Neutrophil (primary cell): ENCODE data around the gene CNGA3.

Experiments
- H3K27ac ChIP-seq: fragments of 200-600 bp; sonication (generic); 2 replicates; pipeline ENCODE4 v1.5.1; 2016; ENCODE audit warnings: mild to moderate bottlenecking, moderate library complexity
- H3K27me3 ChIP-seq: fragments of 200-600 bp; sonication (generic); 2 replicates; pipeline ENCODE4 v1.6.0; 2016; ENCODE audit warnings: mild to moderate bottlenecking
- H3K36me3 ChIP-seq: fragments of 200-600 bp; sonication (generic); 2 replicates; pipeline ENCODE4 v1.5.1; 2017
- H3K4me1 ChIP-seq, 2 experiments: fragments of 200-600 bp in 1 of 2; sonication (generic) in 1 of 2; 1 replicate in 1 of 2; 2 replicates in 1 of 2; pipeline versions ENCODE4 v1.5.1 to v1.6.1; 2013 to 2016; ENCODE audit warnings: low read depth in 1 of 2, low read length in 1 of 2, mild to moderate bottlenecking in 1 of 2, moderate library complexity in 1 of 2; ENCODE audit not compliant: control insufficient read depth in 1 of 2, insufficient read depth in 1 of 2
- H3K4me3 ChIP-seq, 2 experiments: fragments of 200-600 bp in 1 of 2; sonication (generic) in 1 of 2; 1 replicate in 1 of 2; 2 replicates in 1 of 2; pipeline ENCODE4 v1.5.1; 2013 to 2016; ENCODE audit warnings: low read depth in 1 of 2, low read length in 1 of 2, mild to moderate bottlenecking in 1 of 2, moderate library complexity in 1 of 2
- H3K9me3 ChIP-seq: fragments of 200-600 bp; sonication (generic); 2 replicates; pipeline ENCODE4 v1.5.1; 2016
- CTCF ChIP-seq: fragments of 200-600 bp; sonication (generic); IDR thresholded peaks from 2 replicates; pipeline ENCODE4 v1.5.1; 2016; ENCODE audit warnings: antibody characterized with exemption

Gene CNGA3

GRCh38 chr2:98356729-98357128 lies 10.5 kb downstream of the CNGA3 start:
- no peak overlapping the region for H3K4me3 ChIP-seq
- no peak for TF ChIP-seq CTCF
- no peaks in the 10 kb centered on the region for H3K4me1 ChIP-seq
- peaks cover 73% of the 10 kb centered on the region for H3K27me3 ChIP-seq
- H3K36me3 ChIP-seq = no peaks in the 10 kb centered on the region
- H3K27ac ChIP-seq = no peak overlapping the region
- no peaks in the 10 kb centered on the region for H3K9me3 ChIP-seq

GRCh38 chr2:98357849-98358248 lies 11.6 kb downstream of the CNGA3 start:
- TF ChIP-seq CTCF = no peak
- no peaks in the 10 kb centered on the region for H3K9me3 ChIP-seq
- no peaks in the 10 kb centered on the region for H3K4me1 ChIP-seq
- H3K27me3 ChIP-seq = peaks cover 61% of the 10 kb centered on the region
- no peak overlapping the region for H3K27ac ChIP-seq
- no peak overlapping the region for H3K4me3 ChIP-seq
- no peaks in the 10 kb centered on the region for H3K36me3 ChIP-seq

GRCh38 chr2:98359986-98360385 lies 13.7 kb downstream of the CNGA3 start:
- Histone ChIP-seq H3K4me3 (no peak overlapping the region), H3K4me1 (no peaks in the 10 kb centered on the region), H3K9me3 (no peaks in the 10 kb centered on the region), H3K36me3 (no peaks in the 10 kb centered on the region), H3K27ac (no peak overlapping the region), H3K27me3 (peaks cover 40% of the 10 kb centered on the region)
- TF ChIP-seq CTCF = no peak

- Histone ChIP-seq H3K4me1 (no peaks in the 10 kb centered on the region), H3K27ac (no peak overlapping the region), H3K36me3 (no peaks in the 10 kb centered on the region), H3K4me3 (no peak overlapping the region), H3K27me3 (peaks cover 9% of the 10 kb centered on the region), H3K9me3 (peaks cover 6% of the 10 kb centered on the region)
- TF ChIP-seq CTCF = no peak
These were observed 21.5 kb downstream of the CNGA3 start for GRCh38 chr2:98367721-98368120.

DNA sequence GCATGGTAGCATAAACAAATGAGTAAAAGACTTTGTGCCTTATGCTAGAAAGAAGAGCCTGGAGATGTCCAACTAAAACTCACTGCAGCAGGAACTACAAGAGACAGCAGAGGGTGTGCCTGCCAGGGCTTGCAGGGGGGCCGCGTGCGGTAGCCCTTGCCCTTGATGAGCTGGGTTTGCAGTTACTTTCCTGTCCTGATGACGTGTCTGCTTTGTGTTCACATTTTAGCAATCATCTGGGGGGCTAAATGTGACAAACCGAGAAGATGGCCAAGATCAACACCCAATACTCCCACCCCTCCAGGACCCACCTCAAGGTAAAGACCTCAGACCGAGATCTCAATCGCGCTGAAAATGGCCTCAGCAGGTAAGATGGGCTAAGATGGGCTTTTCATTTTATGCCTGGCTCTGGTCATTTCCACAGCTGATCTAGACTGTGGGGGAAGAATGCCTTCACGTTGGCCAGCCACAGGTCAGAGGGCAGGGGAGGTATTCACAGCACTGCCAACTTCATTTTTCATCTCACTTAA lies 23.5 kb downstream of the CNGA3 start:
- H3K4me1 ChIP-seq = no peaks in the 10 kb centered on the region
- no peaks in the 10 kb centered on the region for H3K36me3 ChIP-seq
- no peak overlapping the region for H3K4me3 ChIP-seq
- H3K9me3 ChIP-seq = peaks cover 6% of the 10 kb centered on the region
- H3K27me3 ChIP-seq = peaks cover 30% of the 10 kb centered on the region
- no peak overlapping the region for H3K27ac ChIP-seq
- no peak for TF ChIP-seq CTCF

DNA sequence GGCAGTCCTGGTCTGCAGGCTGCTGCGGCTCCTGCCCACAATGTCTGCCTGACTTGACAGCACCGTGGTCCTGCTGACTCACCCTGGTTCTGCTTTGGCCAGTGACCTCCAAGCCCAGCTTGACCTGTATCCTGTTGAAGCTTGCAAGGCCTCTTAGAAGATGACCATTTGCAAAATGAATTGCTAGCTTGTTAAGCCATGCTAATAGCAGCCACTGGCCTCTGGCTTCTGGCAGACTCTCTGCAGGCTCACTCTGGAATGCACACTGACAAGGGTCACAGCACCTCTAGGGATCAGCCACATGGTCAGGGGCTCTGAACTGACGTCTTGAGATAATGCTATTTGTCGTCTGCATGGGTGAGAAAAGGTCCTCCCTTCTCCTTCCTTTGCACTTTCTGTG lies 25.9 kb downstream of the CNGA3 start:
- no peak overlapping the region for H3K27ac ChIP-seq
- H3K27me3 ChIP-seq = peaks cover 53% of the 10 kb centered on the region
- no peak for TF ChIP-seq CTCF
- no peaks in the 10 kb centered on the region for H3K36me3 ChIP-seq
- no peaks in the 10 kb centered on the region for H3K4me1 ChIP-seq
- no peak overlapping the region for H3K4me3 ChIP-seq
- H3K9me3 ChIP-seq = peaks cover 6% of the 10 kb centered on the region
